Measurements from ENCODE around the gene C6orf141.

C6orf141 gene

GRCh38 chr6:49540614-49541013 is 9.9 kb upstream of the C6orf141 start:
- DNase-seq = no peak

- no peak for DNase-seq
Observed at GRCh38 chr6:49541210-49541724, 9.2 kb upstream of the C6orf141 start.

GRCh38 chr6:49541936-49542335 is 8.5 kb upstream of the C6orf141 start:
- no peak for DNase-seq

GRCh38 chr6:49543087-49543858 is 7.2 kb upstream of the C6orf141 start:
- no peak for DNase-seq

GRCh38 chr6:49546331-49546730 is 4.1 kb upstream of the C6orf141 start:
- no peak for DNase-seq

GRCh38 chr6:49548613-49549304 is 1.7 kb upstream of the C6orf141 start:
- DNase-seq = no peak

GRCh38 chr6:49549691-49550491 is 577 bp upstream of the C6orf141 start:
- DNase-seq = no peak

- no peak for DNase-seq
Observed at GRCh38 chr6:49551078-49551865, 804 bp downstream of the C6orf141 start.

- DNase-seq = no peak
Observed at GRCh38 chr6:49551866-49552129, 1.3 kb downstream of the C6orf141 start.

- no peak for DNase-seq
Observed at GRCh38 chr6:49552596-49552995, 2.1 kb downstream of the C6orf141 start.

GRCh38 chr6:49553384-49553783 is 2.9 kb downstream of the C6orf141 start:
- no peak for DNase-seq

- no peak for DNase-seq
Observed at GRCh38 chr6:49555951-49556350, 5.5 kb downstream of the C6orf141 start.

GRCh38 chr6:49556429-49556837 is 6.0 kb downstream of the C6orf141 start:
- DNase-seq = no peak

GRCh38 chr6:49557177-49557576 is 6.7 kb downstream of the C6orf141 start:
- DNase-seq = no peak

- no peak for DNase-seq
Observed at GRCh38 chr6:49558238-49558637, 7.8 kb downstream of the C6orf141 start.

GRCh38 chr6:49563006-49563886 is 12.8 kb downstream of the C6orf141 start:
- no peak for DNase-seq

- no peak for DNase-seq
Observed at GRCh38 chr6:49564552-49564951, 14.1 kb downstream of the C6orf141 start.

GRCh38 chr6:49565261-49565660 is 14.8 kb downstream of the C6orf141 start:
- DNase-seq = no peak

GRCh38 chr6:49565855-49566254 is 15.4 kb downstream of the C6orf141 start:
- no peak for DNase-seq

- DNase-seq = no peak
Observed at GRCh38 chr6:49570474-49571079, 20.1 kb downstream of the C6orf141 start.

- DNase-seq = no peak
Observed at GRCh38 chr6:49576618-49577017, 26.1 kb downstream of the C6orf141 start.

Measured in NCI-H524 treated with DMSO at 0.1 percent for 48 hours (cell line).